Anterior cingulate cortex (tissue), 58 donors: ENCODE measurements around the gene CDH1.
"Not testable (repeated sequence)": the region's sequence is repeated elsewhere in the genome, so short reads cannot be mapped to it uniquely, and the experiment has no call there.

Experiments
- DNase-seq, 58 donors: peaks; one replicate each; lab custom pipeline; 2025; lab: John Stamatoyannopoulos, UW

The CDH1 gene

DNA sequence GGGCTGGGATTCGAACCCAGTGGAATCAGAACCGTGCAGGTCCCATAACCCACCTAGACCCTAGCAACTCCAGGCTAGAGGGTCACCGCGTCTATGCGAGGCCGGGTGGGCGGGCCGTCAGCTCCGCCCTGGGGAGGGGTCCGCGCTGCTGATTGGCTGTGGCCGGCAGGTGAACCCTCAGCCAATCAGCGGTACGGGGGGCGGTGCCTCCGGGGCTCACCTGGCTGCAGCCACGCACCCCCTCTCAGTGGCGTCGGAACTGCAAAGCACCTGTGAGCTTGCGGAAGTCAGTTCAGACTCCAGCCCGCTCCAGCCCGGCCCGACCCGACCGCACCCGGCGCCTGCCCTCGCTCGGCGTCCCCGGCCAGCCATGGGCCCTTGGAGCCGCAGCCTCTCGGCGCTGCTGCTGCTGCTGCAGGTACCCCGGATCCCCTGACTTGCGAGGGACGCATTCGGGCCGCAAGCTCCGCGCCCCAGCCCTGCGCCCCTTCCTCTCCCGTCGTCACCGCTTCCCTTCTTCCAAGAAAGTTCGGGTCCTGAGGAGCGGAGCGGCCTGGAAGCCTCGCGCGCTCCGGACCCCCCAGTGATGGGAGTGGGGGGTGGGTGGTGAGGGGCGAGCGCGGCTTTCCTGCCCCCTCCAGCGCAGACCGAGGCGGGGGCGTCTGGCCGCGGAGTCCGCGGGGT is at the start of gene CDH1:
Gene CDH1 (plus strand): TSS at position 247 of the 684 bp plus-strand sequence. CDS start 124 bp downstream, at position 371.
- peak in 10 of 58 donors; percentile 8 to 39 (median 19) for DNase-seq

DNA sequence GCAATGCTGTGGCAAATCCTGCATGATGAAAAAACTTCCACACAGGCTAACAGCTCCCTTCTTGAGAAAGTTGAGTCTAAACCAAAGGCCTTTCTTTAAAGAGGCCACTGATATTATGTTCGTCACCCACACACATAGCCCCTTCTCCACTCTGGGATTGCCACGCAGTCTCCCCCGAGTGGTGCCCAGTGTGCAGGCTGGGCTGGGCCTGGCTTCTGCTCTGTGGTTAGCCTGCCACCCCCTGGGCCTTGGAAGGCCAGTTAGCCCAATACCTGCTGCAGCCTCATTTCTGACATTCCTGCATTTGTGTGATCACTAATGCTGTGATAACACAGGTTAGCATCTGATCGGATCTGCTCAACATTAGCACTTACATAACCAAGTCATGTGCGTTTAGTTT is 47.2 kb upstream of the CDH1 start:
- no peak for DNase-seq

DNA sequence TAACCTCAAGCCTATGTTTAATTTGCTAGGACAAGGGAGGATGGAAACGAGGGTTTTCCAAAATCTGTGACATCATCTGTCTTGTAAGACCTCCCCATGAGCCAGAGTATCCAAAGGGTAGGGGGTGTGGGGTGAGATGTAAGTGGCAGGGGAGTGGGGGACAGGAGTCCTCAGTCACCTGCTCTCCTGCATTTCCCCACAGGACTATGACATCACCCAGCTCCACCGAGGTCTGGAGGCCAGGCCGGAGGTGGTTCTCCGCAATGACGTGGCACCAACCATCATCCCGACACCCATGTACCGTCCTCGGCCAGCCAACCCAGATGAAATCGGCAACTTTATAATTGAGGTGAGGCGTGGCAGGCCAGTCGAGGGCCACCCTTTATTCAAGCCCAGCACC is 41.5 kb upstream of the CDH1 start:
- DNase-seq = no peak

DNA sequence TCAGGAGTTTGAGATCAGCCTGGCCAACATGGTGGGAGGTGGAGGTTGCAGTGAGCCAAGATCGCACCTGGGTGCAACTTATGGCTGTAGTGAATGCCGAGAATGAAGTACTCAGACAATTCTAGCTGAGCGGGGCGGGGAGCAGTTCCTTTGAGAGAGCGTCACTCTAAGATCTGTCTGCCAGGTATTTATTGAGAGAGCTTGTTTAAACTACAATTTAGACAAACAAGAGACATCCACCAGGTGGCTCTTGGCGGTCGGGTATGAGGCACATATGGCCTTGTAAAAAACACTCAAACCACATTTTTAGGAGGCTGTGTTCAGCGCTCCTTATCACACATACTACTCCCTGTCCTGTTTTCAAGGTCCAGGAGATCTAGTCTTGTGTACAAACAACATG is 40.6 kb upstream of the CDH1 start:
- no peak for DNase-seq

DNA sequence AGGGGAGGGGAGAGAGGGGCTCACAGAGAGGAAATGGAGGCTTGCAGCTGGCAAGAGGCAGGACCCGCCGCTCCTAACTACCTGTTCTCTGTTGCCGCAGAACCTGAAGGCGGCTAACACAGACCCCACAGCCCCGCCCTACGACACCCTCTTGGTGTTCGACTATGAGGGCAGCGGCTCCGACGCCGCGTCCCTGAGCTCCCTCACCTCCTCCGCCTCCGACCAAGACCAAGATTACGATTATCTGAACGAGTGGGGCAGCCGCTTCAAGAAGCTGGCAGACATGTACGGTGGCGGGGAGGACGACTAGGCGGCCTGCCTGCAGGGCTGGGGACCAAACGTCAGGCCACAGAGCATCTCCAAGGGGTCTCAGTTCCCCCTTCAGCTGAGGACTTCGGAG is 39.0 kb upstream of the CDH1 start:
- no peak for DNase-seq

DNA sequence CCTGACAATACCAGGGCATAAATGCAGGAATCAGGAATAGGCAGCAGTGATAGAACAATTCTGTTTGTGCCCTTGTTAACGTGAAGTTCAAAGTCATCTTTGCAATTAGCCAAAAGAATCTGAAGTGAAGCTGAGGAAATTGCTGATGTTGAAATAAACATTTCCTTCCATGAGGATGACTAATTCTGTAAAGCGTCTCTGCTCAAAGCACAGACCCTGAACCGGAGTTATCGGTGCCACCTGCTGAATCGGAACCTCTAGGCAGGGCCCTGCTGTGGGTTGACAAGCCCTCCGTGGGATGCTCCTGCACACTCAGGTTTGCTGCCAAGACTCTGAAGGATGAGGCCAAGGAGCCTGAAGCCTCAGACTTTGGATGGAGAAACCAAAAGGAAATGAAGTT is 37.0 kb upstream of the CDH1 start:
- DNase-seq = no peak

DNA sequence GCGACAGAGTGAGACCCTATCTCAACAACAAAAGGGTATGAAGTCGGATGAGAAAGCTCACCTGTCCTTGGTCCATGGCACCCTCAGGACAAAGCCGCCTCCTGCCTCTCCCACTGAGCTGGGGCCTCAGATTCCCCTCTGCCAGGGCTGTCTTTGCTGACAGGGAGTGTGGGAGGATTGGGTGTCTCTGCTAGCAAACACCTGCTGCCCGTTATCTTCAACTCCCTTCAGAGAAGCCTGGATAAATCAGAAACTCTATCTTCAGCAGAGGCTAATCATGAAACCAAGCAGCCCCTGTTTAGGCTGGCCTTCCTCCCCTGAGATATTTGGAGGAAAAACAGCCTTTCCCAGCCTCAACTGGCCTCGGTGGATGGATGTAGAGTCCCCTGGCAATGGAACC is 36.3 kb upstream of the CDH1 start:
- no peak for DNase-seq

DNA sequence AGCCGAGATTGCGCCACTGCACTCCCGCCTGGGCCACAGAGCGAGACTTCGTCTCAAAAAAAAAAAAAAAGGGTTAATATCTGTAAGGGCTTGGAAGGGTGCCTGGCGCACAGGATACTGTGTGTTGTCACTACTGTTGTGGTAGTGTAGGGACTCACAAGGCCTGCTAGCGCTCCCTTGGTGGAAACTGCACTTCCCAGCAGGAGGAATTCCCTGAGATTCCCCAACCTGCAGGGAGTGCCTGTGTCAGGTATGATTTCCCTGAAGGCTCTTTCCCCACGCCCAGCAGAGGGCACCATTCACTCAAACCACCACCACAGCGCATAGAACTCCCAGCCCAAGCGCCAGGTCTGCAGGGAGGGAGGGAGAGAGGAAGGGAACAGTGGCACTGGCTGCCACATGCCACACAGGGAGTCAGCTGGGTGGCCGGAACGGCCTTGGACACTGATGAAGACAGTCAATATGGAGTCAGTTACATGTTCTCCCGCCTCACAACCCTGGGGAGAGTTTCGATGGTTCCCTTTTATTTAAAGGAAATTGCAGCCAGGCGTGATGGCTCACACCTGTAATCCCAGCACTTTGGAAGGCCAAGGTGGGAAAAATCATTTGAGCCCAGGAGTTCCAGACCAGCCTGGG is 32.7 kb upstream of the CDH1 start:
- peak in 56 of 58 donors; percentile 11 to 83 (median 62) for DNase-seq

DNA sequence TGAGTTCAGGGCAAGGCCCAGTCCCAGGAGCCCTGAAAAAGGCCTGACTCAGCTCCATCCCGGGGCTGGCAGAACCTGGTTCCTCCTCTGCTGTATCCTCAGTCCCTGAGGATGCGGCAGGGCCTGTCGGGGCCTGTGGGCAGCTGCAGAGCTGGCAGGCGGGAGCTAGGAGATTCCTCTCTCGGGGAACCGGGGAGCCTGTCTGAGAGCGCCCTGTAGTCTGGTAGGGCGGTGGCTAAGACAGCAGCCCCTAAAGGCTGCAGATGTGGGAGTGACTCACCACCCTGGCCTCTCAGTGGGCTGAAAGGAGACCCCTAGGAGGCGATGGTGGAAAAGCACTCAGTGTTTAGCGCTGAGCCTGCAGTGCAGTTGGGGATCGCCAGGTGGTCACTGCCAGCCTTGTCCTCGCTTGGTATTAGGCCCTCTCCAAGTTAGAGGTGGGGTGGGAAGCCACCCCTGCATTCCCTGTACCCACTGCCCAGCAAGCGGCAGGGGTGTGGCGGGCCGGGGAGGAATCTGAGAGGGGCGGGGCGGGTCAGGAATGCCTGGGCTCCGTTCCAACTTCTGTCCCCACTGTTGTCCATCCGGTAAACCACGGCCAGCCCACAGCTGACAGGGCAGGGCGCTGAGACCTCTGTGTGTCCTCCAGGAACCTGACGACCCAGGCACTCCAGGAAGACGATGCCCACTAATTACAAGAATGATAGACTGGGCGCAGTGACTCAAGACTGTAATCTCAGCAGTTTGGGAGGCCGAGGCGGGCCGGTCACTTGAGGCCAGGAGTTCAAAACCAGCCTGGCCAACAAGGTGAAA is 29.5 kb upstream of the CDH1 start:
- DNase-seq = no peak

DNA sequence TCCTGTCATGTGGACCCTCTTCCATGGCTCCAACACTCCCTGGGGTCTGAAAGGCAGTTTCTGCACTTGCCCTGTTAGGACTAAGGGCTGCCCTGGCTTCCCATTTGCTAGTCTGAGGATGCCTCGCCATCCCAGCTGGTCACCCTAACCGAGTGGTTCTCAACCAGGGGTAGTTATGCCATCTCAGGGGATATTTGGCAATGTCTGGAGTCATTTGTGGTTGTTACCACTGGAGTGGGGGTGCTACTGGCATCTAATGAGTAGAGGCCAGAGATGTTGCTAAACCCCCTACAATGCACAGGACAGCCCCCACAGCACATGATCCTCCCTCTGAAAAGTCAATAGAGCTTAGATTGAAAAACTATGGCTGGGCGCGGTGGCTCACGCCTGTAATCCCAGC is 26.9 kb upstream of the CDH1 start:
- DNase-seq = no peak

DNA sequence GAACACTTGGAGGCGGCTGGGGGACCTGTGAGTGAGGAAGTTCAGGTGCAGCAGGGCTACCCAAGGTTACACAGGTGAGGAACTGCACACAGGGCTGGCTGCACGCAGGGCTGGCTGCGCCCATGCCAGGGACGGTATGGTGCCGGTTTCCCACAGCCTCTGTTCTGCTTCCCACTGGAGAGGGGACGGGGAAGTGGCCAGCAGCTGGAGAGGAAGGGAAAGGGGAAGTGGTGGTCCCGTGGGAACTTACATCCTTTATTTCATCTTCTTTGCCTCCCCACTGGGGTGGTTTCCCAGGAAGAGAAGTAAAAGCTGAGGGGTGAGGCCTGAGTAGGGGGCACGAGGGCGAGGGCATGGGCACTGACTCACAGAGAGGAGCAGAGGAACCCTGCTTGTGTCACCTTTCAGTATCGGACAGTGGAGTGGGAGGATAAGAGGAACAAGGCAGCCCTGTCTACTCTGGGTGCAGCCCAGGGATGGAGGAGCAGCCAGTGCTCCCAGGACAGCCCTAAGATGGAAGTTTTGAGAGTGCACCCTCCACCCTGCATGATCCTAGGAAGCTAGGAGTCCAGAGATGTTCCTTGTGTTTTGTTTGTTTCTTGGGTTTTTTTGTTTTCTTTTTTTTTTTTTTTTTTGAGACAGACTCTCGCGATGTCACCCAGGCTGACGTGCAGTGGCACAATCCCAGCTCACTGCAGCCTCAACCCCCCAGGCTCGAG is 25.5 kb upstream of the CDH1 start:
- peak in 3 of 58 donors; percentile 4 to 41 (median 6) for DNase-seq

DNA sequence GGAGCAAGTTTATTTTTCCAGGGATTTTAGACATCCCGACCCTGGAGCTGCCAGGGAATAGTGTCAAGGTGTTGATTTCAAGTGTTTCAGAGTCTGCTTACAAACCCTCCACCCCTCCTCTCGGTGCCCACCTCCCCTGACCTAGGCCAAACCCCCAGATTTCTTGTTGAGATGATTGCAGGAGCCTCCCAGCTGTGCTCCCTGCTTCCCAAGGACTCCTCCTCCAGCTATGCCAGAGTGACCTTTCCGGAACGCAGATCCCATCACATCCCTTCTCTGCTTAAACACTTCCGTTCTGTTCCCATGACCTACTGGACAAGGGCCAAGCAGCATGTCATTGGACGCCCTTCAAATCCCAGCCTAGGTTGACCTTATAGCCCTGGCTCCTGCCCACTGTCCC is 23.7 kb upstream of the CDH1 start:
- no peak for DNase-seq

DNA sequence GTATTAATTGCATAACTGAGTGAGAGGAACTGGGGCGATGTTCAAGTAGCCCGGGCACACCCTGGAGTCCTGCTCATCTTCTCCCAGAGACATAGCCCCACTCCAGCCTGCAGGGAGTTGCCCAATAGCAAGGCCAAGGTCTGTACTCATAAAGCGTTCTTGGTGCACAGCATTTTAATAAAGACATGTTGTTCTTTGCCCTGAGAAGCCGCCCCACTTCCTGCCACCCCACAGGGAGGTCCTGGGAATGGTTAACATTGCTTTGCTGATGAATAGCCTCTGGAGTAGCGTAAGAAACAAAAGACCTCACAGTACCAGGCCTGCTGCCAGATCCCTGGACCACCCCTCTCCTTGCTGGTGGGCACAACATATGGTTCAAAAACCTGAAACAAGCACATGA is 21.6 kb upstream of the CDH1 start:
- no peak for DNase-seq

DNA sequence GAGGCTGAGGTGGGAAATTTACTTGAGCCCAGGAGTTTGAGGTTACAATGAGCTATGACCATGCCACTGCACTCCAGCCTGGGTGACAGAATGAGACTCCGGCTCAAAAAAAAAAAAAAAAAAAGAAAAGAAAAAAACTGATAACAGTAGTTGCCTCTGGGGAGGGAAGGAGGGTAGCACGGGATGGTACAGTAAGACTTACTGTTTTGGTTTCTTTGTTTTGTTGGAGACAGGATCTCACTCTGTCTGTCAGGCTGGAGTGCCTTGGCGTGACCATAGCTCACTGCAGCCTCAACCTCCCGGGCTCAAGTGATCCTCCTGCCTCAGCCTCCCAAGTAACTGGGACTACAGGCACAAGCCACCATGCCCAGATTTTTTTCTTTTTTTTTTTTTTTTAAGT is 20.6 kb upstream of the CDH1 start:
- DNase-seq = not testable (repeated sequence)

DNA sequence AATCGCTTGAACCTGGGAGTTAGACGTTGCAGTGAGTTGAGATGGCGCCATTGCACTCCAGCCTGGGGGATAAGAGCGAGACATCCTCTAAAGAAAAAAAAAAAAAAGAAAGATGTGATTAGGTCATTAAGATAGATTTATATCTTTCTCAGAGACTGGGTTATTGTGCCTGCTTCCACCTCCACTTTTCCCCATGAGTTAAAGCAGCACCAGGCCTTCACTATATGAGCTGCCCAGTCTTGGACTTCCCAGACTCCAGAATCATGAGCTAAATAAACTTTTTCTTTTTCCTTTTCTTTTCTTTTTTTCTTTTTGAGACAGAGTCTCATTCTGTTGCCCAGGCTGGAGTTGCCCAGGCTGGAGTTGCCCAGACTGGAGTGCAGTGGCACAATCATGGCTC is 19.4 kb upstream of the CDH1 start:
- DNase-seq = no peak

DNA sequence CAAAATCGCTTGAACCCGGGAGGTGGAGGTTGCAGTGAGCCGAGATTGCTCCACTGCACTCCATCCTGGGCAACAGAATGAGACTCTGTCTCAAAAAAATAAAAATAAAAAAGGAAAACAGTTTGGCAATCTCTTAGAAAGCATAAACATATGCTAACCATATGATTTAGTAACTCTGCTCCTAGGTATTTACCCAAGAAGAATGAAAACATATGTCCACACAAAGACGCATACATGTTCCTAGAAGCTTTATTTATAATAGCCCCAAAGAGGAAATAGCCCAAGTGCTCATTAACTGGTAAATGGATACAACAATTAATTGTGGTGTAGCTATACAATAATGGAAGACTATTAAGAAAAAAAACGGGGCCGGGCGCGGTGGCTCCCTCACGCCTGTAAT is 18.5 kb upstream of the CDH1 start:
- no peak for DNase-seq

DNA sequence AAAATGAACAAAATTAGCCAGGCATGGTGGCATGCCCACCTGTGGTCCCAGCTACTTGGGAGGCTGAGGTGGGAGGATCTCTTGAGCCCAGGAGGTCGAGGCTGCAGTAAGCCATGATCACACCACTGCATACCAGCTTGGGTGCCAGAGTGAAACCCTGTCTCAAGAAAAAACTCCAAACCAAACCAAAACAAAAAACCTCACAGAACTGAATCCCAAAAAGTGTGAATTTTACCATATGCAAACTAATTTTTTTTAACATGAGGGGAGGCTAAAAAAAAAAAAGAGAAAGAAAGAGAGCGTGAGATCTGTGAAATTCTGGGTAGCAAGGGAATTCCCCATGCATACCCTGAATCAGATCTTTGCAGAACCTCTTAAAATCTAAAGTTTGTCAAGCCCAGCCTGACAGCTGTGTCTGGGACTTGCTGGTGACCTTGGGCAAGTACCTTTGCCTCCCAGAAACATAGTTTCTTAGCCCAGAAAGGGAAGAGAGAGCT is 17.1 kb upstream of the CDH1 start:
- DNase-seq = no peak

DNA sequence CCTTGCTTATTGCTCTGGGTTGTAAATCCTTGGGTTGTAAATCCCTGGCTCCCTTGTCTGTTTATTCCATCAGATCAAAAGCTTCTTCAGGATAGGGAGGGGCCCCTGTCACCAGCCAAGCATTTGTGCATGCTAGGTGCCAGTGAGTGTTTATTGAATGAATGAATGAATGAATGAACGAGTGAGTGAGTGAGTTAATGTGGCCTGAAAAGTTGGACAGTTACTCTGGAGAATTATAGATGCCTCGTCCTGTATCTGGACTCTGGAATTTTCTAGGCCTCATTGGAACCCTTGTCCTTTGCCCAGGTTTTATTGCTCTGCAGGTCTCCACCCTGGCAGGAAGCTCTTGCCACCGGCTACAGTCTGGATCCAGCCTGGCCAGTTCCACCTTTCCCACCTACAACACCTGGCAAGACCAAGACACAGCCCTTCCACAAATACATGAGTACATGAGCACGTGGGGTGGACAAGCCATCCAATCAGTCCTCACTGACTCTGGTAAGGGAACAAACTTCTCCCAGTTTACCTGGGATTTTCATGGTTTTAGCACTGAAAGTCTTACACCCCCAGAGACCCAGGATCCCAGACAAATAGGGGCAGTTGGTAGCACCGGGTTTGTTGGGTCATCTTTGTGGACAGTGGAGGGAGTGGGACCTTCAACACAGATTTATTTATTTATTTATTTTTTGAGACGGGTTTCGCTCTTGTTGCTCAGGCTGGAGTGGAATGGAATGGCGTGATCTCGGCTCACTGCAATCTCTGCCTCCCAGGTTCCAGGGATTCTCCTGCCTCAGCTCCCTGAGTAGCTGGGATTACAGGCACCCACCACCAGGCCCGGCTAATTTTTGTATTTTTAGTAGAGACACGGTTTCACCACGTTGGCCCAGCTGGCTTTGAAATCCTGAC is 14.7 kb upstream of the CDH1 start:
- no peak for DNase-seq

DNA sequence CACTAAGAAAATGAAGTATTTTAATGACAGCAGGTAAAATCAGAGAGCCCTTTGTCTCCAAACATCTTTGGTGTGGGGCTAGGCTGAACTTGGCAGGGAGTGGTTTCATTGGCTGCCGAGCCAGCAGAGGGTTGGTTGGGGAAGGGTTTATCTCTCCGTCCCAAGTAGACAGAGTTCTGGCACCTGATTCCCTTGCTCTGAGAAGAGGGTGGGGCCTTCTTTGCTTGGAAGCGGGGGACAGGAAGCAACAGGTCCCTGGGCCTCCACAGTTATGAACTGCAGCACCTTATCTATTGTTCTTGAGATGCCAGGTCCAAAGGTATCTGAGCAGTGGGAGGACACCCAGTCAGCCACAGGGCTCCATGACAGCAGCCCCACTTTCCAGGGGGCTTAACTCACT is 12.3 kb upstream of the CDH1 start:
- no peak for DNase-seq

DNA sequence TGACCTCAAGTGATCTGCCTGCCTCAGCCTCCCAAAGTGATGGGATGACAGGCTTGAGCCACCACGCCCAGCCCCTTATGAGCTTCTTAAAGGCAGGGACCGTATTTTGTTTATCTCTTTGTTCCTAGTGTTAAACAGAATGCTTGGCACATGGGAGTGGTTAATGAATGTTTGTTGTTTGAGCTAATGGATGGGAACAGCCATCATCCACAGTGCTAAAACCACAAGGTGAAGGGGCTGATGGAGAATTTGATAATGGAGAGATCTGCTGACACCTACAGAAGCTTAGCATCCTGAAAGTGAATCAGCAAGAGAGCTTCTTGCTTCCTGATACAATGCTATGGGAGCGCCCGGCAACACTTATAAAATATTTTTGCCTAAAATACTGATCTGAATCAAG is 8.6 kb upstream of the CDH1 start:
- no peak for DNase-seq
